ENCODE results near the gene SMAD4.

SMAD4 gene

DNA sequence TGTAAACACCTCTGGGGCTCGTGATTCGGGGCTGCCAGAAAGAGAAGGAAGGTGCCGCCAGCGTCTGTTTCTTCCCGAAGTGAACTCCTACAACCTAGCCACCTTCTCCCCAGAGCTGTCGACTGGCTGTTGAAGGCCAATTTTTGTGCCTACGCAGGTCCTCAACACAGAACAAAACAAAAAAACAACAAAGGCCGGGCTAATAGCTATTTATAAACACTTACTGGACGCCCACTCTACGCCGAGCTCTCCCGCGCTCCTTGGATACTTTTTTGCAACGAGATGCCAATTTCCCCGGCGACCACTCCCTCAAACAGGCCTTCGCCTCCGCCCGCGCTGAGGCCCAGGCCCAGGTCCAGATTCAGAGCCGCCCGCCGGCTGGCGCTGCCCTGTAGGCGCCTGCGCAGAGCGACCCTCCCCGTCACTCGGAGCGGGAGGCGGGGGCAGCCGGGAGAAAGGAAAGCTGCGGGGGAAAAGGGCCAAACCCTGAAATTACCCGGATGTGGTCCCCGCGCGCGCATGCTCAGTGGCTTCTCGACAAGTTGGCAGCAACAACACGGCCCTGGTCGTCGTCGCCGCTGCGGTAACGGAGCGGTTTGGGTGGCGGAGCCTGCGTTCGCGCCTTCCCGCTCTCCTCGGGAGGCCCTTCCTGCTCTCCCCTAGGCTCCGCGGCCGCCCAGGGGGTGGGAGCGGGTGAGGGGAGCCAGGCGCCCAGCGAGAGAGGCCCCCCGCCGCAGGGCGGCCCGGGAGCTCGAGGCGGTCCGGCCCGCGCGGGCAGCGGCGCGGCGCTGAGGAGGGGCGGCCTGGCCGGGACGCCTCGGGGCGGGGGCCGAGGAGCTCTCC is at the start of gene SMAD4:
Gene SMAD4 (plus strand): TSS at position 520 of the 843 bp plus-strand sequence. CDS start 16,834 bp downstream, outside the sequence.
- TF ChIP-seq CEBPB (IDR thresholded peaks at IDR 0.05) (no peak), TAF1 (IDR thresholded peaks at IDR 0.05; ENCODE audit: low read depth) (0 out of 2 replicates have a peak, but pooled peaks have one; percentile 56), TCF12 (IDR thresholded peaks at IDR 0.05; ENCODE audit: low read depth) (peak; percentile 52; the same call in 1 of the 2 replicates), EGR1 (IDR thresholded peaks at IDR 0.05) (no peak), RAD21 (IDR thresholded peaks at IDR 0.05; ENCODE audit: low read depth) (no peak), NFIC (IDR thresholded peaks at IDR 0.05) (peak; percentile 38; the same call in 1 of the 2 replicates)
- TF ChIP-seq, protein P1, sequence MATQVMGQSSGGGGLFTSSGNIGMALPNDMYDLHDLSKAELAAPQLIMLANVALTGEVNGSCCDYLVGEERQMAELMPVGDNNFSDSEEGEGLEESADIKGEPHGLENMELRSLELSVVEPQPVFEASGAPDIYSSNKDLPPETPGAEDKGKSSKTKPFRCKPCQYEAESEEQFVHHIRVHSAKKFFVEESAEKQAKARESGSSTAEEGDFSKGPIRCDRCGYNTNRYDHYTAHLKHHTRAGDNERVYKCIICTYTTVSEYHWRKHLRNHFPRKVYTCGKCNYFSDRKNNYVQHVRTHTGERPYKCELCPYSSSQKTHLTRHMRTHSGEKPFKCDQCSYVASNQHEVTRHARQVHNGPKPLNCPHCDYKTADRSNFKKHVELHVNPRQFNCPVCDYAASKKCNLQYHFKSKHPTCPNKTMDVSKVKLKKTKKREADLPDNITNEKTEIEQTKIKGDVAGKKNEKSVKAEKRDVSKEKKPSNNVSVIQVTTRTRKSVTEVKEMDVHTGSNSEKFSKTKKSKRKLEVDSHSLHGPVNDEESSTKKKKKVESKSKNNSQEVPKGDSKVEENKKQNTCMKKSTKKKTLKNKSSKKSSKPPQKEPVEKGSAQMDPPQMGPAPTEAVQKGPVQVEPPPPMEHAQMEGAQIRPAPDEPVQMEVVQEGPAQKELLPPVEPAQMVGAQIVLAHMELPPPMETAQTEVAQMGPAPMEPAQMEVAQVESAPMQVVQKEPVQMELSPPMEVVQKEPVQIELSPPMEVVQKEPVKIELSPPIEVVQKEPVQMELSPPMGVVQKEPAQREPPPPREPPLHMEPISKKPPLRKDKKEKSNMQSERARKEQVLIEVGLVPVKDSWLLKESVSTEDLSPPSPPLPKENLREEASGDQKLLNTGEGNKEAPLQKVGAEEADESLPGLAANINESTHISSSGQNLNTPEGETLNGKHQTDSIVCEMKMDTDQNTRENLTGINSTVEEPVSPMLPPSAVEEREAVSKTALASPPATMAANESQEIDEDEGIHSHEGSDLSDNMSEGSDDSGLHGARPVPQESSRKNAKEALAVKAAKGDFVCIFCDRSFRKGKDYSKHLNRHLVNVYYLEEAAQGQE (IDR thresholded peaks at IDR 0.05; ENCODE audit: low read depth), result no peak
- TF ChIP-seq, protein P2, sequence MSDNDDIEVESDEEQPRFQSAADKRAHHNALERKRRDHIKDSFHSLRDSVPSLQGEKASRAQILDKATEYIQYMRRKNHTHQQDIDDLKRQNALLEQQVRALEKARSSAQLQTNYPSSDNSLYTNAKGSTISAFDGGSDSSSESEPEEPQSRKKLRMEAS (IDR thresholded peaks at IDR 0.05), result peak; percentile 73

DNA sequence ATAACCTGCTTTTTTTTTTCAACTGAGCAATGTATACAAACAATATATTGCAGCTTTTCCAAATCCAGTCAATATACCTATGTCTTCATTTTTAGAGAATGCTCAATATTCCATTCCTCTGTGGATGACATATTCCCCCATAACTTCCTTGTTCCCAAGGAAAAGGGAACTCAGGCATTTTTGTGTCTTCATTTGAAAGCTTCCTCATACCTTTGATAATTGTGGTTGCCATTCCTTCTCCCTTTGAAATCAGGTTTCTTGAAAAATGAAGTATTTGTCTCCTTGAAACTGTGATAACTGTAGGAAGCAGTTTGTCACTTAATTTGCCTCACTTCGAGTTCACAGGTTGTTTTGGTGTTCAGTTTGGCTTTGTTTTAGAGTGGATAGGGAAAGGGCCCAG is 48.6 kb upstream of the SMAD4 start:
- TF ChIP-seq, protein P2 (IDR thresholded peaks at IDR 0.05), result no peak
- TF ChIP-seq, protein P3, sequence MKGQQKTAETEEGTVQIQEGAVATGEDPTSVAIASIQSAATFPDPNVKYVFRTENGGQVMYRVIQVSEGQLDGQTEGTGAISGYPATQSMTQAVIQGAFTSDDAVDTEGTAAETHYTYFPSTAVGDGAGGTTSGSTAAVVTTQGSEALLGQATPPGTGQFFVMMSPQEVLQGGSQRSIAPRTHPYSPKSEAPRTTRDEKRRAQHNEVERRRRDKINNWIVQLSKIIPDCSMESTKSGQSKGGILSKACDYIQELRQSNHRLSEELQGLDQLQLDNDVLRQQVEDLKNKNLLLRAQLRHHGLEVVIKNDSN (IDR thresholded peaks at IDR 0.05), result no peak
- no peak for TF ChIP-seq TCF12 (IDR thresholded peaks at IDR 0.05; ENCODE audit: low read depth)
- TF ChIP-seq EP300 (IDR thresholded peaks at IDR 0.05; ENCODE audit: borderline replicate concordance), result no peak
- TF ChIP-seq YY1 (IDR thresholded peaks at IDR 0.05; ENCODE audit: low read depth), result no peak
- TF ChIP-seq, protein P1 (IDR thresholded peaks at IDR 0.05; ENCODE audit: low read depth), result no peak
- no peak for TF ChIP-seq TAF1 (IDR thresholded peaks at IDR 0.05; ENCODE audit: low read depth)
- no peak for TF ChIP-seq EGR1 (IDR thresholded peaks at IDR 0.05)

DNA sequence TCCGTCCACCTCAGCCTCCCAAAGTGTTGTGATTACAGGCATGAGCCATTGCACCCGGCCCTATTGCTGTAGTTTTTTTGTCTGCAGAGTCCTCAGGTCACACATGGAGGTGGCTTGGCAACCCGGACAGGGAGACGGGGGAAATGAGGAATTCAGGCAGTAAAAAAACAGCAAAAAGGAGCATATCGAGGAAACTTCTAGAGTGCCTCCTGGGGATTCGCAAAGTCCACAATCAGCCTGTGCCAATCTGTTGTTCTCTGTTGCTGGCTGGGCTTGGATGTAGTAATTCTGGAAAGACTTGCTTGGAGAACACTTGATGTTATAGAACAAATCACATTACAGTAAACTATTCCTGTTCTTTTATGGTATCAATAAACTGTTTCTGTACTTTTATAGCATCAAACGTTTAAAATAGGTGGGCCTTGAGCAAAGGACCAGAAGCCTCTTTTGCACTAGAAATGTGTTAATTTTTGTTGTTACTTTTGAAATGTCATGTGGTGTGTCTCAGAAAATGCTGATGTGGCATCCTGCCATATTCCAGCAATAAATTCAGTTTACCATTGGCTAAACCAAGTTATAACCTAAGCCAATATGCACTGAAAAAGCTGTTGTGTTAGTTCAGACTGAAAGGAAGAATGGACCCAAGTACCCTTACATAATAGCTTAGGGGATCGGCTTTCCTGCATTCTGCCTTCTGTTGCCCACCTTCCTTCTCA is 47.8 kb upstream of the SMAD4 start:
- no peak for TF ChIP-seq YY1 (IDR thresholded peaks at IDR 0.05; ENCODE audit: low read depth)
- TF ChIP-seq, protein P1 (IDR thresholded peaks at IDR 0.05; ENCODE audit: low read depth), result no peak
- TF ChIP-seq TAF1 (IDR thresholded peaks at IDR 0.05; ENCODE audit: low read depth), result no peak
- TF ChIP-seq CREB1 (IDR thresholded peaks at IDR 0.05; ENCODE audit: low read depth), result no peak
- no peak for TF ChIP-seq EP300 (IDR thresholded peaks at IDR 0.05; ENCODE audit: borderline replicate concordance)
- TF ChIP-seq FOXM1 (IDR thresholded peaks at IDR 0.05; ENCODE audit: borderline replicate concordance, low read depth), result no peak
- TF ChIP-seq EGR1 (IDR thresholded peaks at IDR 0.05), result no peak
- no peak for TF ChIP-seq CEBPB (IDR thresholded peaks at IDR 0.05)
- TF ChIP-seq RAD21 (IDR thresholded peaks at IDR 0.05; ENCODE audit: low read depth), result no peak
- no peak for TF ChIP-seq ZBTB7A (IDR thresholded peaks at IDR 0.05; ENCODE audit: low read depth)
- TF ChIP-seq TCF12 (IDR thresholded peaks at IDR 0.05; ENCODE audit: low read depth), result no peak

DNA sequence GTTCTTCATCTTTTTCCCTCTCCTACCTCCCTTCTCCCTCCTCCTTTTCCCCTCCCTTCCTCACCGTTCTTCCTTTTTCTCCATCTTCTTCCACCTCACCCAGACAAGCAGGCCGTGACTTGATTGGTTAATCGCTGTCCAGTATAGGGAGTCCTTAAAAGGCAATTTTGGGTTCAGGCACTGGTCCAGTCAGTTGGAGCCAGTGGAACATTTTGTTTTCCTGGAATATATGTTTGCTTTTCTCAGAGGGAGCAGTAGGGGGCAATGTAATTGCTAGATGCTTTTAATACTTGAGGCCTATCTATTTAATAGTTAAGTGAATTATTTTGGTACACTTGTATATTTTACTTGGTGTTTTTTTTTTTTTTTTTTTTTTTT is 47.2 kb upstream of the SMAD4 start:
- no peak for TF ChIP-seq CEBPB (IDR thresholded peaks at IDR 0.05)
- no peak for TF ChIP-seq CREB1 (IDR thresholded peaks at IDR 0.05; ENCODE audit: low read depth)
- TF ChIP-seq EGR1 (IDR thresholded peaks at IDR 0.05), result no peak
- TF ChIP-seq, protein P2 (IDR thresholded peaks at IDR 0.05), result no peak
- TF ChIP-seq, protein P3 (IDR thresholded peaks at IDR 0.05), result no peak
- no peak for TF ChIP-seq TAF1 (IDR thresholded peaks at IDR 0.05; ENCODE audit: low read depth)
- TF ChIP-seq, protein P1 (IDR thresholded peaks at IDR 0.05; ENCODE audit: low read depth), result no peak
- no peak for TF ChIP-seq RAD21 (IDR thresholded peaks at IDR 0.05; ENCODE audit: low read depth)
- TF ChIP-seq FOXM1 (IDR thresholded peaks at IDR 0.05; ENCODE audit: borderline replicate concordance, low read depth), result no peak
- TF ChIP-seq TCF12 (IDR thresholded peaks at IDR 0.05; ENCODE audit: low read depth), result no peak
- TF ChIP-seq NFIC (IDR thresholded peaks at IDR 0.05), result no peak
- TF ChIP-seq TEAD4 (IDR thresholded peaks at IDR 0.05), result no peak
- TF ChIP-seq ZBTB7A (IDR thresholded peaks at IDR 0.05; ENCODE audit: low read depth), result no peak
- no peak for TF ChIP-seq YY1 (IDR thresholded peaks at IDR 0.05; ENCODE audit: low read depth)
- TF ChIP-seq EP300 (IDR thresholded peaks at IDR 0.05; ENCODE audit: borderline replicate concordance), result no peak

All from Ishikawa (cell line).